HCT116 (cell line): Measurements from ENCODE around the gene SOX30. TPM values are rescaled to one million over a fixed set of nuclear protein-coding genes. Genes with fewer than 3 reads are reported as not detected.
A peak's percentile ranks its signal among the peaks of the same experiment; 100 is the strongest.

Experiments
- ATAC-seq: fragments of 200-7000 bp; cut with Tn5 transposase; 2 replicates; pipeline ENCODE4 v1.9.1; 2020; ENCODE audit warnings: mild to moderate bottlenecking, moderate library complexity
- BruUV-seq: library from RNA; stranded (reverse); fragments of 400-500 nt; replicated peaks from 2 replicates; lab custom pipeline; 2021; lab: Mats Ljungman, UMichigan
- CTCF ChIA-PET: fragments of 300-600 bp; sonication (Branson Sonifier 250); formaldehyde crosslinking; loops from one replicate; lab custom pipeline; 2021; ENCODE audit warnings: antibody characterized with exemption; lab: Charles Lee
- POLR2A ChIA-PET: fragments of 300-600, 350-600 bp; sonication (Branson Sonifier 250); formaldehyde crosslinking; loops from one replicate; lab custom pipeline; 2021; ENCODE audit warnings: antibody characterized with exemption; lab: Charles Lee
- RAD21 ChIA-PET, 2 experiments: fragments of 300-600 bp; sonication (Branson Sonifier 250); formaldehyde crosslinking; loops; one replicate each; lab custom pipeline; 2023; ENCODE audit warnings: low total read pairs in 2 of 2; ENCODE audit not compliant: uncharacterized antibody in 2 of 2, unreplicated experiment in 2 of 2, low non-redundant PET in 1 of 2; lab: Charles Lee
- DNase-seq: peaks from one replicate; pipeline ENCODE4 v3.0.0-alpha.2; 2010; ENCODE audit warnings: low read depth, low spot score
- H2AFZ ChIP-seq: fragments of 200-600 bp; shearing (Covaris generic), sonication (generic); 2 replicates; pipeline ENCODE4 v1.6.1; 2017; ENCODE audit warnings: low read depth, mixed run types, mixed read lengths, antibody characterized with exemption, low read length; ENCODE audit not compliant: poor library complexity, severe bottlenecking
- H3K27ac ChIP-seq: 2 replicates; pipeline ENCODE4 v1.5.1; 2012; ENCODE audit warnings: low read depth, low read length
- H3K27me3 ChIP-seq: fragments of 200-600 bp; sonication (generic); 2 replicates; pipeline ENCODE4 v1.6.1; 2016; ENCODE audit warnings: mixed run types, low read length, mixed read lengths; ENCODE audit not compliant: insufficient read depth
- H3K36me3 ChIP-seq, 2 experiments: fragments of 200-500 bp in 1 of 2; fragments of 200-600 bp in 1 of 2; sonication (Bioruptor generic) in 1 of 2; sonication (generic) in 1 of 2; 2 replicates each; pipeline versions ENCODE4 v1.5.1 to v1.6.1; 2014 to 2016; ENCODE audit warnings: low read length in 2 of 2, inconsistent platforms in 1 of 2, mixed read lengths in 1 of 2, mixed run types in 1 of 2; ENCODE audit not compliant: insufficient read depth in 2 of 2, control insufficient read depth in 1 of 2
- H3K4me1 ChIP-seq, 2 experiments: fragments of 200-600 bp in 1 of 2; sonication (generic) in 1 of 2; 2 replicates each; pipeline versions ENCODE4 v1.5.1 to v1.6.1; 2012 to 2017; ENCODE audit warnings: low read length in 2 of 2, inconsistent platforms in 1 of 2, mild to moderate bottlenecking in 1 of 2, mixed read lengths in 1 of 2, mixed run types in 1 of 2, moderate library complexity in 1 of 2; ENCODE audit not compliant: insufficient read depth in 2 of 2, control insufficient read depth in 1 of 2
- H3K4me2 ChIP-seq: fragments of 200-600 bp; sonication (generic); 2 replicates; pipeline ENCODE4 v1.6.1; 2017; ENCODE audit warnings: mixed run types, low read length, mixed read lengths
- H3K4me3 ChIP-seq, 2 experiments: fragments of 200-600 bp in 1 of 2; sonication (generic) in 1 of 2; replicated peaks in 1 of 2; 2 replicates each; pipeline ENCODE4 v1.5.1; 2011 to 2016; ENCODE audit warnings: low read length in 2 of 2, control low read depth in 1 of 2, low read depth in 1 of 2, mild to moderate bottlenecking in 1 of 2, mixed read lengths in 1 of 2, mixed run types in 1 of 2
- H3K79me2 ChIP-seq: fragments of 200-600 bp; sonication (generic); 2 replicates; pipeline ENCODE4 v1.6.1; 2017; ENCODE audit warnings: mild to moderate bottlenecking, mixed run types, low read length, moderate library complexity, mixed read lengths; ENCODE audit not compliant: insufficient read depth
- H3K9ac ChIP-seq: fragments of 200-600 bp; sonication (generic); 2 replicates; pipeline ENCODE4 v1.6.1; 2016; ENCODE audit warnings: low read length, mixed read lengths
- H3K9me2 ChIP-seq: fragments of 200-600 bp; sonication (generic), shearing (Covaris generic); 2 replicates; pipeline ENCODE4 v1.6.1; 2017; ENCODE audit warnings: mixed run types, mild to moderate bottlenecking, moderate library complexity; ENCODE audit not compliant: insufficient read depth
- H3K9me3 ChIP-seq, 2 experiments: fragments of 200-500 bp in 1 of 2; fragments of 200-600 bp in 1 of 2; sonication (Bioruptor generic) in 1 of 2; sonication (generic) in 1 of 2; 2 replicates each; pipeline ENCODE4 v1.6.1; 2014 to 2017; ENCODE audit warnings: low read length in 2 of 2, mixed read lengths in 2 of 2, inconsistent platforms in 1 of 2, low read depth in 1 of 2, mild to moderate bottlenecking in 1 of 2, mixed run types in 1 of 2, moderate library complexity in 1 of 2; ENCODE audit not compliant: control insufficient read depth in 1 of 2, insufficient read depth in 1 of 2
- H4K20me1 ChIP-seq: fragments of 200-600 bp; sonication (generic), shearing (Covaris generic); 2 replicates; pipeline ENCODE4 v1.6.1; 2017; ENCODE audit warnings: mixed run types, mild to moderate bottlenecking, moderate library complexity; ENCODE audit not compliant: insufficient read depth
- CBX3 ChIP-seq: IDR thresholded peaks from 2 replicates; pipeline ENCODE4 v1.6.1; 2012; ENCODE audit warnings: low read depth
- CEBPB ChIP-seq: IDR thresholded peaks from 2 replicates; pipeline ENCODE4 v1.6.1; 2012; ENCODE audit warnings: low read depth
- EGR1 ChIP-seq: IDR thresholded peaks from 2 replicates; pipeline ENCODE4 v1.6.1; 2012; ENCODE audit warnings: low read depth
- ELF1 ChIP-seq: IDR thresholded peaks from 2 replicates; pipeline ENCODE4 v1.6.1; 2012; ENCODE audit warnings: low read depth, borderline replicate concordance
- EZH2phosphoT487 ChIP-seq: fragments of 200-600 bp; IDR thresholded peaks from 2 replicates; pipeline ENCODE4 v1.6.1; 2018; ENCODE audit warnings: antibody characterized with exemption, borderline replicate concordance
- FOSL1 ChIP-seq: IDR thresholded peaks from 2 replicates; pipeline ENCODE4 v1.6.1; 2012; ENCODE audit warnings: low read depth
- JUND ChIP-seq: IDR thresholded peaks from 2 replicates; pipeline ENCODE4 v1.6.1; 2012
- MAX ChIP-seq: IDR thresholded peaks from 2 replicates; pipeline ENCODE4 v1.6.1; 2012
- POLR2AphosphoS5 ChIP-seq: IDR thresholded peaks from 2 replicates; pipeline ENCODE4 v1.6.1; 2011; ENCODE audit warnings: mild to moderate bottlenecking, low read depth, low read length, moderate library complexity
- RAD21 ChIP-seq: IDR thresholded peaks from 2 replicates; pipeline ENCODE4 v1.6.1; 2012; ENCODE audit warnings: low read depth, mild to moderate bottlenecking
- SIN3A ChIP-seq: IDR thresholded peaks from 2 replicates; pipeline ENCODE4 v1.6.1; 2012; ENCODE audit warnings: low read depth
- SRF ChIP-seq: IDR thresholded peaks from 2 replicates; pipeline ENCODE4 v1.6.1; 2012; ENCODE audit warnings: low read depth
- YY1 ChIP-seq: IDR thresholded peaks from 2 replicates; pipeline ENCODE4 v1.6.1; 2011; ENCODE audit warnings: low read length, low read depth, moderate library complexity, mild to moderate bottlenecking; ENCODE audit not compliant: insufficient replicate concordance; ENCODE audit errors: extremely low read depth
- ZBTB33 ChIP-seq: IDR thresholded peaks from 2 replicates; pipeline ENCODE4 v1.6.1; 2011; ENCODE audit warnings: mild to moderate bottlenecking, low read length, moderate library complexity; ENCODE audit not compliant: insufficient replicate concordance; ENCODE audit errors: extremely low read depth
- ZFX ChIP-seq: fragments of 450-650 bp; IDR thresholded peaks from 2 replicates; pipeline ENCODE4 v1.6.1; 2017
- ZNF274 ChIP-seq: fragments of 200-500 bp; sonication (Bioruptor generic); IDR thresholded peaks from 2 replicates; pipeline ENCODE4 v1.6.1; 2014; ENCODE audit warnings: mild to moderate bottlenecking, low read depth, low read length, inconsistent platforms
- intact Hi-C: fragments of 100-400 bp; cut with micrococcal nuclease; formaldehyde crosslinking; loops from 2 replicates; pipeline ENCODE4 v1.10.0; 2022
- total RNA-seq: library from RNA; stranded (reverse); gene quantifications from one replicate; pipeline ENCODE4 v1.2.1, GENCODE V29; 2021; ENCODE audit not compliant: unreplicated experiment
- TF ChIP-seq, protein P1 (sequence below), 3 experiments: fragments of 200-600 bp in 1 of 3; sonication (generic) in 1 of 3; IDR thresholded peaks in 2 of 3; conservative IDR thresholded peaks in 1 of 3; 2 replicates each; pipeline ENCODE4 v1.5.1; 2012 to 2017; ENCODE audit warnings: low read depth in 2 of 3, low read length in 2 of 3, antibody characterized with exemption in 1 of 3, borderline replicate concordance in 1 of 3, control low read depth in 1 of 3, mild to moderate bottlenecking in 1 of 3, mixed read lengths in 1 of 3, mixed run types in 1 of 3, moderate library complexity in 1 of 3; ENCODE audit not compliant: insufficient read depth in 1 of 3
- TF ChIP-seq, protein P2 (sequence below): IDR thresholded peaks from 2 replicates; pipeline ENCODE4 v1.6.1; 2012; ENCODE audit warnings: low read depth
- TF ChIP-seq, protein P3 (sequence below): IDR thresholded peaks from 2 replicates; pipeline ENCODE4 v1.6.1; 2012

SOX30 gene
- total RNA-seq, 1 experiment from 2014 or later: 0.27 TPM

- no peaks in the 10 kb centered on the region for H4K20me1 ChIP-seq
- no peaks in the 10 kb centered on the region for H3K9me2 ChIP-seq
- POLR2A ChIA-PET: interaction anchor here (0.6 kb wide), 1 partner anchor 185 kb away, joined by 3 read pairs; no protein-coding TSS in a partner anchor
- DNase-seq: peak; percentile 90
- peaks cover 43 to 81% of the 10 kb centered on the region in 2 experiments for H3K4me1 ChIP-seq
- TSS peak; percentile 46 for BruUV-seq
- H3K27me3 ChIP-seq: no peaks in the 10 kb centered on the region
- intact Hi-C loops: no loop called here
- no peaks in the 10 kb centered on the region for H3K9me3 ChIP-seq
- RAD21 ChIA-PET: no interaction called here
- peak overlapping the region; percentile 52 for H3K9ac ChIP-seq
- CTCF ChIA-PET: no interaction called here
- no peaks in the 10 kb centered on the region for H3K79me2 ChIP-seq
- peak overlapping the region; percentile 60 for H2AFZ ChIP-seq
- ATAC-seq: peak; percentile 81
- no peaks in the 10 kb centered on the region for H3K36me3 ChIP-seq
- peak overlapping the region; percentile 77 for H3K4me2 ChIP-seq
- peak overlapping the region; percentile 81 for H3K27ac ChIP-seq
- H3K4me3 ChIP-seq: peak overlapping the region in 1 of 2 experiments; percentile 30; a peak in 3 of 4 replicates
- TF ChIP-seq ZNF274: no peak
- TF ChIP-seq MAX: no peak
- TF ChIP-seq JUND: no peak
- TF ChIP-seq, protein P1, sequence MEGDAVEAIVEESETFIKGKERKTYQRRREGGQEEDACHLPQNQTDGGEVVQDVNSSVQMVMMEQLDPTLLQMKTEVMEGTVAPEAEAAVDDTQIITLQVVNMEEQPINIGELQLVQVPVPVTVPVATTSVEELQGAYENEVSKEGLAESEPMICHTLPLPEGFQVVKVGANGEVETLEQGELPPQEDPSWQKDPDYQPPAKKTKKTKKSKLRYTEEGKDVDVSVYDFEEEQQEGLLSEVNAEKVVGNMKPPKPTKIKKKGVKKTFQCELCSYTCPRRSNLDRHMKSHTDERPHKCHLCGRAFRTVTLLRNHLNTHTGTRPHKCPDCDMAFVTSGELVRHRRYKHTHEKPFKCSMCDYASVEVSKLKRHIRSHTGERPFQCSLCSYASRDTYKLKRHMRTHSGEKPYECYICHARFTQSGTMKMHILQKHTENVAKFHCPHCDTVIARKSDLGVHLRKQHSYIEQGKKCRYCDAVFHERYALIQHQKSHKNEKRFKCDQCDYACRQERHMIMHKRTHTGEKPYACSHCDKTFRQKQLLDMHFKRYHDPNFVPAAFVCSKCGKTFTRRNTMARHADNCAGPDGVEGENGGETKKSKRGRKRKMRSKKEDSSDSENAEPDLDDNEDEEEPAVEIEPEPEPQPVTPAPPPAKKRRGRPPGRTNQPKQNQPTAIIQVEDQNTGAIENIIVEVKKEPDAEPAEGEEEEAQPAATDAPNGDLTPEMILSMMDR (IDR thresholded peaks at IDR 0.05 in 2 of 3, conservative IDR thresholded peaks at IDR 0.05 in 1 of 3; ENCODE audit: borderline replicate concordance in 1 of 3, insufficient read depth in 1 of 3, low read depth in 2 of 3, low read length in 2 of 3): no peak
- TF ChIP-seq EGR1: no peak
- TF ChIP-seq SRF: no peak
- no peak for TF ChIP-seq ZBTB33
- no peak for TF ChIP-seq ELF1
- peak; percentile 46 for TF ChIP-seq YY1
- TF ChIP-seq FOSL1: no peak
- TF ChIP-seq SIN3A: no peak
- no peak for TF ChIP-seq RAD21
- TF ChIP-seq, protein P2, sequence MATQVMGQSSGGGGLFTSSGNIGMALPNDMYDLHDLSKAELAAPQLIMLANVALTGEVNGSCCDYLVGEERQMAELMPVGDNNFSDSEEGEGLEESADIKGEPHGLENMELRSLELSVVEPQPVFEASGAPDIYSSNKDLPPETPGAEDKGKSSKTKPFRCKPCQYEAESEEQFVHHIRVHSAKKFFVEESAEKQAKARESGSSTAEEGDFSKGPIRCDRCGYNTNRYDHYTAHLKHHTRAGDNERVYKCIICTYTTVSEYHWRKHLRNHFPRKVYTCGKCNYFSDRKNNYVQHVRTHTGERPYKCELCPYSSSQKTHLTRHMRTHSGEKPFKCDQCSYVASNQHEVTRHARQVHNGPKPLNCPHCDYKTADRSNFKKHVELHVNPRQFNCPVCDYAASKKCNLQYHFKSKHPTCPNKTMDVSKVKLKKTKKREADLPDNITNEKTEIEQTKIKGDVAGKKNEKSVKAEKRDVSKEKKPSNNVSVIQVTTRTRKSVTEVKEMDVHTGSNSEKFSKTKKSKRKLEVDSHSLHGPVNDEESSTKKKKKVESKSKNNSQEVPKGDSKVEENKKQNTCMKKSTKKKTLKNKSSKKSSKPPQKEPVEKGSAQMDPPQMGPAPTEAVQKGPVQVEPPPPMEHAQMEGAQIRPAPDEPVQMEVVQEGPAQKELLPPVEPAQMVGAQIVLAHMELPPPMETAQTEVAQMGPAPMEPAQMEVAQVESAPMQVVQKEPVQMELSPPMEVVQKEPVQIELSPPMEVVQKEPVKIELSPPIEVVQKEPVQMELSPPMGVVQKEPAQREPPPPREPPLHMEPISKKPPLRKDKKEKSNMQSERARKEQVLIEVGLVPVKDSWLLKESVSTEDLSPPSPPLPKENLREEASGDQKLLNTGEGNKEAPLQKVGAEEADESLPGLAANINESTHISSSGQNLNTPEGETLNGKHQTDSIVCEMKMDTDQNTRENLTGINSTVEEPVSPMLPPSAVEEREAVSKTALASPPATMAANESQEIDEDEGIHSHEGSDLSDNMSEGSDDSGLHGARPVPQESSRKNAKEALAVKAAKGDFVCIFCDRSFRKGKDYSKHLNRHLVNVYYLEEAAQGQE: no peak
- TF ChIP-seq, protein P3, sequence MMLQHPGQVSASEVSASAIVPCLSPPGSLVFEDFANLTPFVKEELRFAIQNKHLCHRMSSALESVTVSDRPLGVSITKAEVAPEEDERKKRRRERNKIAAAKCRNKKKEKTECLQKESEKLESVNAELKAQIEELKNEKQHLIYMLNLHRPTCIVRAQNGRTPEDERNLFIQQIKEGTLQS: no peak
- no peak for TF ChIP-seq EZH2phosphoT487
- TF ChIP-seq CEBPB: no peak
- TF ChIP-seq CBX3: no peak
- peak; percentile 58; the same call in 1 of the 2 replicates for TF ChIP-seq POLR2AphosphoS5
- no peak for TF ChIP-seq ZFX
Measured at GRCh38 chr5:157603333-157604190, 48.7 kb downstream of the SOX30 start.
